Muscle layer of colon (tissue), 2 donors: ENCODE results near the gene SUPT3H.

ENCODE experiments used
- H3K27ac ChIP-seq: one replicate; pipeline ENCODE4 v1.7.0; 2013; ENCODE audit warnings: low read depth, mild to moderate bottlenecking, low read length, moderate library complexity
- H3K27me3 ChIP-seq, 2 donors: one replicate each; pipeline ENCODE4 v1.7.0; 2013; ENCODE audit warnings: low read length in 2 of 2, mild to moderate bottlenecking in 2 of 2; ENCODE audit not compliant: insufficient read depth in 2 of 2, control insufficient read depth in 1 of 2
- H3K36me3 ChIP-seq: one replicate; pipeline ENCODE4 v1.7.0; 2013; ENCODE audit warnings: mild to moderate bottlenecking, low read length; ENCODE audit not compliant: insufficient read depth
- H3K4me1 ChIP-seq: one replicate; pipeline ENCODE4 v1.7.0; 2013; ENCODE audit warnings: mild to moderate bottlenecking, low read length; ENCODE audit not compliant: insufficient read depth
- H3K4me3 ChIP-seq, 2 donors: one replicate each; pipeline ENCODE4 v1.7.0; 2013; ENCODE audit warnings: low read length in 2 of 2, low read depth in 1 of 2, mild to moderate bottlenecking in 1 of 2, moderate library complexity in 1 of 2
- H3K9ac ChIP-seq: one replicate; pipeline ENCODE4 v1.7.0; 2013; ENCODE audit warnings: low read length
- H3K9me3 ChIP-seq: one replicate; pipeline ENCODE4 v1.7.0; 2013; ENCODE audit warnings: mild to moderate bottlenecking, low read length
- donor health status: abdominal sarcoma.
- donor health status: Adenocarcinoma of cecum.

Gene SUPT3H

DNA sequence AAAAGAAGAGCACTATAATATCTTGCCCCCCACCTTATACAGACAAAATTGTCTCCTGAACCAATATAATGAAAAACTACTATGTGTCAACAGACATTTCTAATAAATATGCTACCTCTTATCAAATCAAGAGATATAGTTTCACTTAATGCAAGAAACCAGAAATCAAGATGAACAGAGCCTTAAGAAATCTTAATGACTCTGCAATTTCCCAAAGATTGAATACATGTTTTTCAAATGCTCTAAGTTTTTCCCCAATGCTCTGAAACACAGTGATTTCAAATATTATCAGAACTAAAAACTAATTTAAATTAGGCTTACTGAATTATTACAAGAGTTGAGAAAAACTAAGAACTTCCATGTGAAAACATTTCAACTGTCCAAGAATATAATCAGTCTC, 13.3 kb downstream of the SUPT3H start:
- Histone ChIP-seq H3K27ac (no peak overlapping the region), H3K36me3 (no peaks in the 10 kb centered on the region), H3K9ac (no peak overlapping the region), H3K4me1 (no peaks in the 10 kb centered on the region), H3K27me3 (no peaks in the 10 kb centered on the region), H3K4me3 (no peak overlapping the region), H3K9me3 (no peaks in the 10 kb centered on the region)

DNA sequence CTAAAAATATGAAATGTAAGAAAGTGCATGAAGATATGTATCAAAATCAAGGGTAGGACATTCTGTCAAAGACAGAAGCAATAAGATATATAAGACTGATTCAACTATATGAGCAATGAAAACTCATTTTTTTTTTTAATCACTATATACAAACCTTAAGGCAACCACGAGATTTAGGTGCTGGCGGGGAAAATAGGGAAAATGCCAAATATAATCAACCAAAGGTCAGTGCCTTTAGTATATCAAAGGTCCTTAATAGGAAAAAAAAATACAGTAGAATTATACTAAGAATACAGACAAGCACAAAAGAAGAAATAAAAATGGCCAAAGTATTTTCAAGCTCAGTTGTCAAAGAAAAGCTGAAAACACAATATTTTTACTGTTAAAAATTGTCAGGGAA, 24.1 kb downstream of the SUPT3H start:
- H3K27me3 ChIP-seq = no peaks in the 10 kb centered on the region
- H3K27ac ChIP-seq = no peak overlapping the region
- no peaks in the 10 kb centered on the region for H3K36me3 ChIP-seq
- no peak overlapping the region for H3K4me3 ChIP-seq
- no peaks in the 10 kb centered on the region for H3K4me1 ChIP-seq
- H3K9me3 ChIP-seq = no peaks in the 10 kb centered on the region
- H3K9ac ChIP-seq = no peak overlapping the region

DNA sequence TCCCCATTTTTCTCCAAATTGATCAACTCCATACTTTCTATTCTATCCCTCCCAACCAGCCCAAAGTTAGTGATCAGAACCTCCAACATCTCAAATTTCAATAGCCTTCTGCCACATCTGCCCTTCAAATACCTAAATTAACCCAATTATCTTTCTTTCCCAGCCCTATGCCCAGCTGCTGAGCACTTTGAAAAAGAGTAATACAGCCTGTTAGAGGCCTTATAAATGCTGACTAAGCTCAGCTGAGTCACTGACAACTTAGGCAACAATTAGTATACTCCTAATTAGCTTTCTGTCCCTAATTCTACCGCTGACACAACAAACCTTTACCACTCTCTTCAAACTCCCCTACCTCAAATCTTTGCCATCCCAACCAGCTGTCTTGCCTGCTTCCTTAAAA, 26.1 kb downstream of the SUPT3H start:
- H3K4me3 ChIP-seq = no peak overlapping the region
- H3K27me3 ChIP-seq = no peaks in the 10 kb centered on the region
- no peaks in the 10 kb centered on the region for H3K9me3 ChIP-seq
- H3K9ac ChIP-seq = no peak overlapping the region
- H3K4me1 ChIP-seq = no peaks in the 10 kb centered on the region
- H3K36me3 ChIP-seq = no peaks in the 10 kb centered on the region
- no peak overlapping the region for H3K27ac ChIP-seq

DNA sequence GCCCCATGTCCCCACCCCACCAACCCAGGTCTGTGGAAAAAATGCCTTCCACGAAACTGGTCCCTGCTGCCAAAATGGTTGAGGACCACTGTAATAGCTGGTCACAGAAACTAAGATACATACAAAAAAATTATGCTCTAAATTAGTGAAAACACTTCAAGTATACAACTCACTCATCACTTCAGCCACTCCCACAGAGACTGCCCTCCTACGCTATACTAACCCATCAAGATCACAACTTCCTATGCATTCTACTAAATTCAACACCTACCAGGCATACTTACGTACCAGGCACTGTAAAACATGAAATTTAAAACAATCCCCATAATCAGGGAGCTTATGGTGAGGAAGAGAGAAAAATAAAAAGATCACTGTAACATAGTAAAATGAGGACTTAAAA, 26.7 kb downstream of the SUPT3H start:
- H3K36me3 ChIP-seq = no peaks in the 10 kb centered on the region
- no peak overlapping the region for H3K9ac ChIP-seq
- H3K4me3 ChIP-seq = no peak overlapping the region
- no peaks in the 10 kb centered on the region for H3K9me3 ChIP-seq
- H3K4me1 ChIP-seq = no peaks in the 10 kb centered on the region
- no peaks in the 10 kb centered on the region for H3K27me3 ChIP-seq
- no peak overlapping the region for H3K27ac ChIP-seq

DNA sequence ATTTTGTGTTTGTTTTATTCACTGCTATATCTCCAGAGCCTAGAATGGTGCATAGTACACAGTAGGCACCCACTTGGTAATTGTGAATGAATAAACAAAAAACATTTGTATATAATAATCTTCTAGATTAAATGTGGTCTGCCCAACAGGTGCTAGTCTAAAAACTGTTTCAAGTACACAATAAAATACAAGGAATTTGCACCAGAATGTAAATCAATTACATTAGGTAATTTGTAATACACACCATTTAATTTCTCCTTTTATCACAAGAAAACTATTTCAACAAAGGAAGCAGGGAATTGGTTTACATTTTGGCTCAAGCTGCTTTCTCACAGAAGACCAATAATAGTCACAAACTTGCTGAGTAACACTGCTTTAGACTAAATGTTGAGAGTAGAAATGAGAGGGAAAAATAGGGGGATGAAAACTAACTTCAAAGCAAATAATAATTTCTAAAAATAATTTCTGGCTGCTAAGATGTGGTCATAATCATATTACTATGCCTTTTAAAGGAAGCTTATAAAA, 27.5 kb downstream of the SUPT3H start:
- Histone ChIP-seq H3K36me3 (no peaks in the 10 kb centered on the region), H3K4me3 (no peak overlapping the region), H3K4me1 (no peaks in the 10 kb centered on the region), H3K9me3 (no peaks in the 10 kb centered on the region), H3K27me3 (no peaks in the 10 kb centered on the region), H3K27ac (no peak overlapping the region), H3K9ac (no peak overlapping the region)

DNA sequence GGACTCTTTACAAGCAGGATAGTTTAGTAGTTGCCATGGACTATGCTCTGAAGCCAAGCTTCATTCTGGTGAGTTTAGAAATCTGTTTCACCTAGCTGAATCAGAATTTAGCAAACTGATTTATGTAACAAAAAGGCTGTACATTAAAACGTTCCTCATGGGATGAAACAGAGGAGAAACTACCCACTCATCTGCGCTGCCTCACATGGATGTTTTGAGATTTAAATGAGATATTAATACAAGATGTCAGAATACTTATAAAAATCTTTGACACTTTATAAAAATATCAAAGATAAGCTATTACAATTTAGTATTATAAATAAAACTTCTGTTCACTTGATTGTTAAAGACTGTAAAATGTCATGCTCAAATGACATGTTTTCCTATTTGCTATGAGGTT, 32.8 kb downstream of the SUPT3H start:
- H3K27ac ChIP-seq = no peak overlapping the region
- H3K4me1 ChIP-seq = no peaks in the 10 kb centered on the region
- no peak overlapping the region for H3K9ac ChIP-seq
- no peaks in the 10 kb centered on the region for H3K36me3 ChIP-seq
- no peak overlapping the region for H3K4me3 ChIP-seq
- no peaks in the 10 kb centered on the region for H3K27me3 ChIP-seq
- H3K9me3 ChIP-seq = no peaks in the 10 kb centered on the region

DNA sequence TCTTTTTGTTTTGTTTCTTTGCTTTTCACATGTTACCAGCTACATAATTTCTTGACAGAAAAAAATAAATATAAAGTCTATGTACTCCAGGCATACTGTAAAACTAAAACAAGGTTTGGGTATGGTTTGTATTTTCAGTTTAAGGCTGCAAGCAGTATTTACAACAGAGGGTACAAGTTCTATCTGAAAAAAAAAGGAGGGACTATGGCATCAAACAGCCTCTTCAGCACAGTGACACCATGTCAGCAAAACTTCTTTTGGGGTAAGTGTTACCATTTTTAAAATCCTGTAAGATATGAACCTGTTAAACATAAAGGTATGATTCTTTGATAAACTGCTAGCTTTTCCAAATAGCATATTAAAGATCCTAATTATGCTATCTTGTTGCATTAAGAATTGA, 49.2 kb downstream of the SUPT3H start:
- Histone ChIP-seq H3K27ac (no peak overlapping the region), H3K27me3 (no peaks in the 10 kb centered on the region), H3K36me3 (no peaks in the 10 kb centered on the region), H3K4me3 (no peak overlapping the region), H3K9me3 (no peaks in the 10 kb centered on the region), H3K9ac (no peak overlapping the region), H3K4me1 (no peaks in the 10 kb centered on the region)

DNA sequence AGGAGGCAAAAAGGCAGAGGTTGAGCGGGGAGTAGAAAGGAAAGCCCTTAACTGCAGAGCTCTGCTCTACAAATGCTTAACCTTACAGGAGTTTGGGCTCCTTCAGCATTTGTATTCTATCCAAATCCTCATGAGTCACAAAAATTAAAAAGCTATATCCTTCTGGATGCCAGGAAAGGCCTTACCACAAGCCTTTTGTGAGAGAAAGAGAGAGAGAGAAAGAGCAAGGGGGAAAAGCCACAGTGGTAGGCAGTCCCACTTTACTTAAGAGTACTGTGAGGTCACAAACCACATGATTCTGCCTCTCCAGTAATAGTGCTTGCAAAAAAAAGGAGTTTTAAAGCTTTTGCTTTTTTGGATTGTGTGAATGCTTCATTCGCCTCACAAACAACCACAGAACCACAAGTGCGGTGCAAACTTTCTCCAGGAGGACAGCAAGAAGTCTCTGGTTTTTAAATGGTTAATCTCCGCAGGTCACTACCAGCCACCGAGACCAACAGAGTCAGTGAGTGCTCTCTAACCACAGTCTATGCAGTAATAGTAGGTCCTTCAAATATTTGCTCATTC, 49.7 kb downstream of the SUPT3H start, which contains the start of gene RUNX2:
Gene RUNX2 (plus strand): TSS at position 375 of the 567 bp plus-strand sequence. CDS start 397 bp downstream, outside the sequence.
- Histone ChIP-seq H3K4me1 (no peaks in the 10 kb centered on the region), H3K9me3 (no peaks in the 10 kb centered on the region), H3K4me3 (no peak within 1 kb of the TSS), H3K27me3 (no peaks in the 10 kb centered on the region), H3K9ac (no peak within 1 kb of the TSS), H3K36me3 (no peaks in the 10 kb centered on the region), H3K27ac (no peak within 1 kb of the TSS)

DNA sequence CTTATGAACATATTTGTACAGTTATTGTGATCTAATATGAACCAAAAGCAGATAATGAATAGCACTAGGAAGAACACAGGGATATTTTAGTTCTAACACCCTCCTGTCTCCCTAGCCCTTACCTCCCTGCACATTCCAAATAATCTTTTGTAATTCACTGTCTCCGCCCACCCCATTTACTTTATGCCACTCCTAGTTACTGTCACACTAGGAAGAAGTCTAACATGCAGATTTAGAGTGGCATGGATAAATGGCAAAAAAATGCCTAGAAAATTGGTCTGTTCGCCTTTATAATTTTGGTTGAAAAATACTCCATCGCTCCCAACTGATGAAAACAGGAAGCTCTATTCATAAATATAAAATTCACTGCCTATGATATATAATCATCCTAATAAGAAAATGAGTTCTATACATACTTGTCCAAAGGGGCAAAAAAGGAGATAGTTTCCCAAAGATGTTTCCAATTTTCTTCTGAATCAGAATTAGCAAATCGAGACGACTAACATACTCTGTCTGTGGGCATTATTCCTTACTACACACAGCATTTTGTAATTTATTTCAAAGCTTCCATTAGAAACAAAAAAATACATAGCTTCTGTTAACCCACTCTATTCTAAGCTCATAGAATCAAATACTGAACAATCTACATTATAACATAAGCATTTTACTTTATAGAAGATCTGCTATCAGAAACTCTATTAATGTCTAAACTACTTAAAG, 50.9 kb downstream of the SUPT3H start:
- Histone ChIP-seq H3K9ac (no peak overlapping the region), H3K27me3 (no peaks in the 10 kb centered on the region), H3K27ac (no peak overlapping the region), H3K4me3 (no peak overlapping the region), H3K4me1 (no peaks in the 10 kb centered on the region), H3K9me3 (no peaks in the 10 kb centered on the region), H3K36me3 (no peaks in the 10 kb centered on the region)

DNA sequence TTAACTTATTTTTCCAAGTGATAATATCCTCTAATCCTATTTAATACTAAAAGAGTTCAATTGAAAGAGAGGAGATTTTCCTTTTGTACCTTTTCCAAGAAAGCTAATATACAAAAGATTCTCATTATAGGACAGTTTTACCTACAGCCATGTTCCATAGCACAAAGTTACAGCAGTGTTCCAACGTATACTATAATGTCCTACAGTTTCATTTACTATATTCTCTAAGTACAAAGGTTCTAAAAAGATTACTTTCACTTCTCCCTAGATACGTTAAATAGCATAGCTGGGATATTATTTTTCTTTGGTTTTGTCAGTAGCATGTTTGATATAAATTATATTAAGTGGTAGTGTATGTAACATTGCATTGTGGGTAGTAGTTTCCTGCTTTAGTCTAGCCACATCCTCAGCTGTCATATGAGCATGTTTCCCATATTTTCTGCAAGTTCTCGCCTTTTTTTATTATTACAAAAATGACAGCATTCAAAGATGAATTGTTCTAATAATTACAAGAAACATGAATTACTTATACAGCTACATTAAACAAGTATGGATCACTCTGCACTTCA, 54.0 kb downstream of the SUPT3H start:
- H3K27me3 ChIP-seq = no peaks in the 10 kb centered on the region
- no peaks in the 10 kb centered on the region for H3K4me1 ChIP-seq
- H3K4me3 ChIP-seq = no peak overlapping the region
- H3K9ac ChIP-seq = no peak overlapping the region
- H3K36me3 ChIP-seq = no peaks in the 10 kb centered on the region
- H3K9me3 ChIP-seq = no peaks in the 10 kb centered on the region
- no peak overlapping the region for H3K27ac ChIP-seq

DNA sequence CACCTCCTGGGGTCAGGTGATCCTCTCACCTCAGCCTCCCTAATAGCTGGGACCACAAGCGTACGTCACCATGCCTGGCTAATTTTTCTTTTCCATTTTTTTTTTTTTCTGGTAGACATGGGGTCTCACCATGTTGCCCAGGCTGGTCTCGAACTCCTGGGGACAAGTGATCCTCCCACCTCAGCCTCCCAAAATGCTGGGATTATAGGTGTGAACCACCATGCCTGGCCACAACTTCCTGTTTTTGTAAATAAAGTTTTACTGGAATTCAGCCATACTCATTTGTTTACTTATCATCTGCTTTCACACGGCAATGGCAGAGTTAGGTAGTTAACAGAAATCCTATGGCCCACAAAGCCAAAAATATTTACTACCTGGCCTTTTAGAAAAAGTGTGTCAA, 57.4 kb downstream of the SUPT3H start:
- no peak overlapping the region for H3K27ac ChIP-seq
- H3K9me3 ChIP-seq = no peaks in the 10 kb centered on the region
- no peak overlapping the region for H3K9ac ChIP-seq
- no peaks in the 10 kb centered on the region for H3K27me3 ChIP-seq
- H3K4me1 ChIP-seq = no peaks in the 10 kb centered on the region
- H3K36me3 ChIP-seq = no peaks in the 10 kb centered on the region
- no peak overlapping the region for H3K4me3 ChIP-seq
